Fibroblast of skin of left quadriceps (primary cell): ENCODE measurements around the gene C20orf204.

Experiments
- DNase-seq, 2 experiments: peaks; one replicate each; pipeline ENCODE4 v3.0.0-alpha.2; 2013; ENCODE audit warnings: low read depth in 2 of 2

Gene C20orf204

GRCh38 chr20:64042054-64042781 lies 6.2 kb downstream of the C20orf204 start:
- DNase-seq: no peak

- DNase-seq: no peak
Measured at GRCh38 chr20:64043768-64044167, 7.8 kb downstream of the C20orf204 start.

GRCh38 chr20:64044484-64045247 lies 8.7 kb downstream of the C20orf204 start:
- no peak for DNase-seq

- no peak for DNase-seq
Measured at GRCh38 chr20:64045346-64046011, 9.5 kb downstream of the C20orf204 start.

GRCh38 chr20:64047046-64047389 lies 11.0 kb downstream of the C20orf204 start:
- DNase-seq: no peak

GRCh38 chr20:64047968-64048401 lies 12.0 kb downstream of the C20orf204 start:
- no peak for DNase-seq

GRCh38 chr20:64048402-64049044 lies 12.5 kb downstream of the C20orf204 start:
- no peak for DNase-seq

- DNase-seq: no peak
Measured at GRCh38 chr20:64049060-64049877, 13.3 kb downstream of the C20orf204 start, which contains the start of gene SOX18. TSS of gene SOX18 (minus strand) at chr20:64049639. CDS start at chr20:64049516, 123 bp downstream.

GRCh38 chr20:64049878-64050260 lies 13.9 kb downstream of the C20orf204 start:
- no peak for DNase-seq

GRCh38 chr20:64050261-64051032 lies 14.5 kb downstream of the C20orf204 start:
- DNase-seq: no peak

GRCh38 chr20:64051033-64051452 lies 15.1 kb downstream of the C20orf204 start:
- no peak for DNase-seq

GRCh38 chr20:64051561-64052325 lies 15.8 kb downstream of the C20orf204 start:
- DNase-seq: no peak

- no peak for DNase-seq
Measured at GRCh38 chr20:64052326-64052722, 16.3 kb downstream of the C20orf204 start.

GRCh38 chr20:64052987-64053840 lies 17.2 kb downstream of the C20orf204 start:
- DNase-seq: no peak

- no peak for DNase-seq
Measured at GRCh38 chr20:64053841-64054661, 18.1 kb downstream of the C20orf204 start.

GRCh38 chr20:64055396-64055892 lies 19.5 kb downstream of the C20orf204 start:
- no peak for DNase-seq

- DNase-seq: no peak
Measured at GRCh38 chr20:64055893-64056638, 20.1 kb downstream of the C20orf204 start.
